H9 (cell line): ENCODE data around the gene LIM2. TPM values are rescaled to one million over a fixed set of nuclear protein-coding genes. Genes with fewer than 3 reads are reported as not detected.

Experiments
- DNase-seq: peaks from one replicate; pipeline ENCODE4 v3.0.0-alpha.2; 2017
- H2AFZ ChIP-seq: one replicate; pipeline ENCODE4 v1.6.1; 2013; ENCODE audit warnings: mild to moderate bottlenecking, low read length, control low read depth, moderate library complexity
- H2AK5ac ChIP-seq: 2 replicates; pipeline ENCODE4 v1.6.1; 2013; ENCODE audit warnings: low read length, control low read depth, mixed read lengths; ENCODE audit not compliant: insufficient read length
- H2BK120ac ChIP-seq: one replicate; pipeline ENCODE4 v1.6.1; 2013; ENCODE audit warnings: low read depth, mild to moderate bottlenecking, low read length, control low read depth, inconsistent platforms; ENCODE audit not compliant: poor library complexity, severe bottlenecking
- H2BK12ac ChIP-seq: 2 replicates; pipeline ENCODE4 v1.6.1; 2013; ENCODE audit warnings: low read length, control low read depth, mixed read lengths, low read depth; ENCODE audit not compliant: insufficient read length
- H2BK15ac ChIP-seq: 2 replicates; pipeline ENCODE4 v1.6.1; 2013; ENCODE audit warnings: low read depth, low read length, control low read depth
- H2BK20ac ChIP-seq: one replicate; pipeline ENCODE4 v1.6.1; 2013; ENCODE audit warnings: low read depth, mild to moderate bottlenecking, low read length, control low read depth, inconsistent platforms; ENCODE audit not compliant: poor library complexity, severe bottlenecking
- H2BK5ac ChIP-seq: 2 replicates; pipeline ENCODE4 v1.6.1; 2013; ENCODE audit warnings: low read length, control low read depth, mixed read lengths; ENCODE audit not compliant: insufficient read length
- H3K14ac ChIP-seq: 2 replicates; pipeline ENCODE4 v1.6.1; 2013; ENCODE audit warnings: low read length, control low read depth; ENCODE audit not compliant: insufficient read depth
- H3K18ac ChIP-seq: 2 replicates; pipeline ENCODE4 v1.6.1; 2013; ENCODE audit warnings: low read depth, mild to moderate bottlenecking, mixed read lengths, low read length, control low read depth; ENCODE audit not compliant: insufficient read length
- H3K23ac ChIP-seq: 2 replicates; pipeline ENCODE4 v1.6.1; 2013; ENCODE audit warnings: low read length, control low read depth, mixed read lengths, low read depth; ENCODE audit not compliant: insufficient read length
- H3K23me2 ChIP-seq: 2 replicates; pipeline ENCODE4 v1.6.1; 2013; ENCODE audit warnings: low read depth, mild to moderate bottlenecking, mixed read lengths, low read length, control low read depth; ENCODE audit not compliant: insufficient read length, poor library complexity, severe bottlenecking
- H3K27ac ChIP-seq: 2 replicates; pipeline ENCODE4 v1.5.1; 2013; ENCODE audit warnings: low read length, control low read depth, mixed read lengths, low read depth; ENCODE audit not compliant: insufficient read length
- H3K27me3 ChIP-seq: 2 replicates; pipeline ENCODE4 v1.6.1; 2013; ENCODE audit warnings: low read length, control low read depth, inconsistent platforms; ENCODE audit not compliant: insufficient read depth
- H3K4ac ChIP-seq: 2 replicates; pipeline ENCODE4 v1.6.1; 2013; ENCODE audit warnings: low read depth, mild to moderate bottlenecking, control low read depth, inconsistent platforms, low read length, moderate library complexity
- H3K4me1 ChIP-seq: 2 replicates; pipeline ENCODE4 v1.6.1; 2013; ENCODE audit warnings: low read length, control low read depth, inconsistent platforms; ENCODE audit not compliant: insufficient read depth
- H3K4me2 ChIP-seq: 2 replicates; pipeline ENCODE4 v1.6.1; 2013; ENCODE audit warnings: low read length, control low read depth, mixed read lengths; ENCODE audit not compliant: insufficient read length, insufficient read depth
- H3K56ac ChIP-seq: 2 replicates; pipeline ENCODE4 v1.6.1; 2013; ENCODE audit warnings: low read depth, mild to moderate bottlenecking, mixed read lengths, low read length, control low read depth; ENCODE audit not compliant: insufficient read length
- H3K79me1 ChIP-seq: 2 replicates; pipeline ENCODE4 v1.6.1; 2013; ENCODE audit warnings: low read depth, mild to moderate bottlenecking, moderate library complexity, low read length, control low read depth, inconsistent platforms; ENCODE audit not compliant: insufficient read depth, poor library complexity, severe bottlenecking
- H3K79me2 ChIP-seq: 2 replicates; pipeline ENCODE4 v1.6.1; 2013; ENCODE audit warnings: low read length, control low read depth, inconsistent platforms; ENCODE audit not compliant: insufficient read depth
- H3K9ac ChIP-seq: 2 replicates; pipeline ENCODE4 v1.6.1; 2013; ENCODE audit warnings: low read length, control low read depth, mixed read lengths; ENCODE audit not compliant: insufficient read length; ENCODE audit errors: extremely low read depth
- H3K9me3 ChIP-seq: one replicate; pipeline ENCODE4 v1.6.1; 2013; ENCODE audit warnings: low read depth, low read length, inconsistent platforms; ENCODE audit not compliant: control insufficient read depth
- H3T11ph ChIP-seq: one replicate; pipeline ENCODE4 v1.6.1; 2013; ENCODE audit warnings: mild to moderate bottlenecking, low read length, control low read depth, inconsistent platforms
- H4K20me1 ChIP-seq: one replicate; pipeline ENCODE4 v1.6.1; 2013; ENCODE audit not compliant: control insufficient read depth, insufficient read length, insufficient read depth
- H4K5ac ChIP-seq: 2 replicates; pipeline ENCODE4 v1.6.1; 2013; ENCODE audit warnings: low read depth, mild to moderate bottlenecking, mixed read lengths, low read length, control low read depth; ENCODE audit not compliant: insufficient read length
- H4K8ac ChIP-seq: replicated peaks from 2 replicates; pipeline ENCODE4 v1.6.1; 2013; ENCODE audit warnings: low read length, control low read depth, mixed read lengths, low read depth; ENCODE audit not compliant: insufficient read length
- H4K91ac ChIP-seq: 2 replicates; pipeline ENCODE4 v1.6.1; 2013; ENCODE audit warnings: low read depth, mild to moderate bottlenecking, moderate library complexity, mixed read lengths, low read length, control low read depth; ENCODE audit not compliant: insufficient read length
- H3K27ac Mint-ChIP-seq, 3 experiments: 2 replicates in 2 of 3; 3 replicates in 1 of 3; pipeline ENCODE4 v1.8.0; 2020 to 2021; ENCODE audit warnings: mixed read lengths in 3 of 3, mild to moderate bottlenecking in 1 of 3, moderate library complexity in 1 of 3
- H3K27me3 Mint-ChIP-seq: 2 replicates; pipeline ENCODE4 v1.8.0; 2021; ENCODE audit warnings: low read depth, mild to moderate bottlenecking, moderate library complexity, mixed read lengths
- H3K36me3 Mint-ChIP-seq, 3 experiments: 2 replicates in 2 of 3; 3 replicates in 1 of 3; pipeline ENCODE4 v1.8.0; 2020 to 2021; ENCODE audit warnings: low read depth in 3 of 3, mixed read lengths in 3 of 3; ENCODE audit not compliant: insufficient read depth in 1 of 3
- H3K4me1 Mint-ChIP-seq, 2 experiments: 2 replicates each; pipeline ENCODE4 v1.8.0; 2020; ENCODE audit warnings: mixed read lengths in 2 of 2
- H3K4me3 Mint-ChIP-seq, 2 experiments: 2 replicates in 1 of 2; 3 replicates in 1 of 2; pipeline ENCODE4 v1.8.0; 2020 to 2021; ENCODE audit warnings: mild to moderate bottlenecking in 2 of 2, mixed read lengths in 2 of 2, moderate library complexity in 1 of 2
- H3K9me3 Mint-ChIP-seq, 2 experiments: 2 replicates in 1 of 2; 3 replicates in 1 of 2; pipeline ENCODE4 v1.8.0; 2020; ENCODE audit warnings: mild to moderate bottlenecking in 2 of 2, mixed read lengths in 2 of 2, moderate library complexity in 1 of 2
- CTCF ChIP-seq: fragments of 200-600 bp; sonication (generic); conservative IDR thresholded peaks from 3 replicates; pipeline ENCODE4 v1.8.0; 2021; ENCODE audit warnings: antibody characterized with exemption, mild to moderate bottlenecking
- WGBS: extraction: QIAGEN DNeasy Blood & Tissue Kit; methylation state at CpG from one replicate; pipeline ENCODE4 v1.1.7; 2013; ENCODE audit warnings: missing lambda C conversion rate, low lambda C conversion rate, mixed read lengths; ENCODE audit not compliant: insufficient read length; ENCODE audit errors: extremely low coverage; 5-methylcytosine and 5-hydroxymethylcytosine counted together
- total RNA-seq: library from RNA; stranded (reverse); gene quantifications from 2 replicates; pipeline ENCODE4 v1.2.1, GENCODE V29; 2021

Gene LIM2
- total RNA-seq, 1 experiment from 2014 or later: not detected

GRCh38 chr19:51337141-51337860 is 50.5 kb downstream of the LIM2 start:
- Histone ChIP-seq H3K18ac (no peak overlapping the region), H3K9me3 (no peaks in the 10 kb centered on the region), H3K56ac (no peak overlapping the region), H2AFZ (no peak overlapping the region), H3K23me2 (peaks cover 6% of the 10 kb centered on the region), H2BK15ac (no peak overlapping the region), H4K8ac (no peak overlapping the region), H3K4me2 (no peak overlapping the region), H4K91ac (no peak overlapping the region), H4K20me1 (no peaks in the 10 kb centered on the region), H2BK5ac (no peak overlapping the region), H2BK12ac (no peak overlapping the region), H3T11ph (no peak overlapping the region), H2BK120ac (no peak overlapping the region), H2AK5ac (no peak overlapping the region), H3K27me3 (no peaks in the 10 kb centered on the region), H3K14ac (no peak overlapping the region), H4K5ac (no peak overlapping the region), H3K9ac (no peak overlapping the region), H3K79me2 (no peaks in the 10 kb centered on the region), H3K79me1 (no peaks in the 10 kb centered on the region), H3K27ac (no peak overlapping the region), H2BK20ac (no peak overlapping the region), H3K4me1 (peaks cover 7% of the 10 kb centered on the region; the same call in 1 of the 2 replicates), H3K4ac (no peak overlapping the region), H3K23ac (no peak overlapping the region)
- Mint-ChIP-seq H3K27me3 (peaks cover 17% of the 10 kb centered on the region), H3K9me3 (no peaks in the 10 kb centered on the region; a peak in 1 of 5 replicates), H3K4me3 (no peak overlapping the region), H3K27ac (peak overlapping the region in 1 of 3 experiments; percentile 77; a peak in 1 of 7 replicates), H3K4me1 (peaks cover 14 to 26% of the 10 kb centered on the region in 2 experiments), H3K36me3 (peaks cover 10 to 20% (median 17%) of the 10 kb centered on the region in 3 experiments)
- no peak for DNase-seq
- no CpG with 5 or more reads among the region's 13 CpGs for WGBS
- TF ChIP-seq CTCF: no peak
